OCI-LY3 (cell line): Measurements from ENCODE around the gene NEURL2.

Source experiments
- H2AFZ ChIP-seq: fragments of 200-600, 300-600 bp; shearing (Covaris generic); 2 replicates; pipeline ENCODE4 v1.6.0; 2014; ENCODE audit warnings: antibody characterized with exemption, low read depth, low read length
- H3K27ac ChIP-seq: fragments of 200-600, 300-600 bp; sonication (generic); 2 replicates; pipeline ENCODE4 v1.5.1; 2014; ENCODE audit warnings: mild to moderate bottlenecking, low read length, moderate library complexity, mixed read lengths
- H3K27me3 ChIP-seq: fragments of 200-600, 300-600 bp; sonication (generic); 2 replicates; pipeline ENCODE4 v1.6.1; 2014; ENCODE audit warnings: low read depth, low read length, mixed read lengths
- H3K36me3 ChIP-seq: fragments of 200-600, 300-600 bp; sonication (generic); replicated peaks from 2 replicates; pipeline ENCODE3; 2014; ENCODE audit warnings: low read depth, low read length, mixed read lengths
- H3K4me1 ChIP-seq: fragments of 300-600, 200-600 bp; sonication (generic); 2 replicates; pipeline ENCODE4 v1.6.1; 2014; ENCODE audit warnings: low read length, mixed read lengths
- H3K4me2 ChIP-seq: fragments of 200-600, 300-600 bp; sonication (generic); 2 replicates; pipeline ENCODE4 v1.6.1; 2014; ENCODE audit warnings: low read length, mixed read lengths
- H3K4me3 ChIP-seq: fragments of 300-600, 200-600 bp; sonication (generic); 2 replicates; pipeline ENCODE4 v1.5.1; 2014; ENCODE audit warnings: antibody characterized with exemption, mild to moderate bottlenecking, low read length, moderate library complexity
- H3K79me2 ChIP-seq: fragments of 300-600, 200-600 bp; shearing (Covaris generic); 2 replicates; pipeline ENCODE4 v1.6.1; 2014; ENCODE audit warnings: mild to moderate bottlenecking, low read length, mixed read lengths
- H3K9ac ChIP-seq: fragments of 300-600, 200-600 bp; shearing (Covaris generic); 2 replicates; pipeline ENCODE4 v1.6.0; 2014; ENCODE audit warnings: mild to moderate bottlenecking, low read length, moderate library complexity
- H3K9me3 ChIP-seq: fragments of 200-600, 300-600 bp; shearing (Covaris generic); 2 replicates; pipeline ENCODE4 v1.6.1; 2014; ENCODE audit warnings: low read length, mixed read lengths; ENCODE audit not compliant: insufficient read depth
- H4K20me1 ChIP-seq: fragments of 200-600, 300-600 bp; sonication (generic); 2 replicates; pipeline ENCODE4 v1.6.1; 2016; ENCODE audit warnings: low read length, mixed read lengths; ENCODE audit not compliant: insufficient read depth
- CTCF ChIP-seq: fragments of 200-600, 300-600 bp; sonication (generic); IDR thresholded peaks from 2 replicates; pipeline ENCODE4 v1.5.1; 2014; ENCODE audit warnings: antibody characterized with exemption, low read length, low read depth
- EZH2phosphoT487 ChIP-seq: fragments of 200-600 bp; shearing (Covaris generic); IDR thresholded peaks from 2 replicates; pipeline ENCODE4 v1.6.1; 2018; ENCODE audit warnings: antibody characterized with exemption, mixed run types, low read depth

NEURL2 gene

GRCh38 chr20:45863543-45864470 is 27.2 kb downstream of the NEURL2 start:
- no peak overlapping the region for H3K27ac ChIP-seq
- no peak overlapping the region for H2AFZ ChIP-seq
- TF ChIP-seq EZH2phosphoT487 (no peak), CTCF (no peak)
- H3K4me2 ChIP-seq, result no peak overlapping the region
- no peaks in the 10 kb centered on the region for H3K27me3 ChIP-seq
- H4K20me1 ChIP-seq, result no peaks in the 10 kb centered on the region
- H3K9ac ChIP-seq, result no peak overlapping the region
- no peak overlapping the region for H3K4me3 ChIP-seq
- no peaks in the 10 kb centered on the region for H3K79me2 ChIP-seq
- no peaks in the 10 kb centered on the region for H3K9me3 ChIP-seq
- no peaks in the 10 kb centered on the region for H3K4me1 ChIP-seq
- H3K36me3 ChIP-seq, result no peaks in the 10 kb centered on the region

GRCh38 chr20:45861221-45862075 is 29.6 kb downstream of the NEURL2 start:
- Histone ChIP-seq H3K27me3 (no peaks in the 10 kb centered on the region), H3K79me2 (peaks cover 10% of the 10 kb centered on the region), H3K36me3 (no peaks in the 10 kb centered on the region), H3K4me1 (peaks cover 10% of the 10 kb centered on the region), H3K9ac (no peak overlapping the region), H3K9me3 (no peaks in the 10 kb centered on the region), H3K4me2 (no peak overlapping the region), H4K20me1 (no peaks in the 10 kb centered on the region), H3K27ac (no peak overlapping the region), H2AFZ (no peak overlapping the region), H3K4me3 (no peak overlapping the region)
- TF ChIP-seq EZH2phosphoT487 (no peak), CTCF (no peak)

GRCh38 chr20:45860560-45861220 is 30.3 kb downstream of the NEURL2 start:
- Histone ChIP-seq H3K27me3 (no peaks in the 10 kb centered on the region), H3K4me3 (no peak overlapping the region), H3K27ac (no peak overlapping the region), H3K9me3 (no peaks in the 10 kb centered on the region), H3K4me2 (no peak overlapping the region), H4K20me1 (no peaks in the 10 kb centered on the region), H2AFZ (no peak overlapping the region), H3K79me2 (peaks cover 17% of the 10 kb centered on the region), H3K9ac (no peak overlapping the region), H3K4me1 (peaks cover 15% of the 10 kb centered on the region), H3K36me3 (no peaks in the 10 kb centered on the region)
- TF ChIP-seq EZH2phosphoT487, result no peak
- TF ChIP-seq CTCF, result no peak

- H3K4me2 ChIP-seq, result no peak overlapping the region
- H3K36me3 ChIP-seq, result peaks cover 2% of the 10 kb centered on the region
- TF ChIP-seq EZH2phosphoT487 (no peak), CTCF (no peak)
- H3K27me3 ChIP-seq, result no peaks in the 10 kb centered on the region
- no peak overlapping the region for H3K9ac ChIP-seq
- peaks cover 17% of the 10 kb centered on the region for H3K79me2 ChIP-seq
- H2AFZ ChIP-seq, result no peak overlapping the region
- H4K20me1 ChIP-seq, result no peaks in the 10 kb centered on the region
- no peaks in the 10 kb centered on the region for H3K9me3 ChIP-seq
- H3K4me3 ChIP-seq, result no peak overlapping the region
- no peak overlapping the region for H3K27ac ChIP-seq
- H3K4me1 ChIP-seq, result peaks cover 15% of the 10 kb centered on the region
Measured at GRCh38 chr20:45859916-45860315, 31.1 kb downstream of the NEURL2 start.
